ENCODE results near the gene P4HA3.

GRCh38 chr11:74262725-74263124 lies 48.7 kb downstream of the P4HA3 start:
- TF ChIP-seq POLR2A (IDR thresholded peaks at IDR 0.05) (no peak), CTCF (IDR thresholded peaks at IDR 0.05) (no peak)
